Activated CD4-positive, alpha-beta T cell treated with anti-CD3 and anti-CD28 coated beads for 36 hours (primary cell): ENCODE results near the gene MRFAP1L1. TPM values are rescaled to one million over a fixed set of nuclear protein-coding genes. Genes with fewer than 3 reads are reported as not detected.
"Not testable (repeated sequence)": the region's sequence is repeated elsewhere in the genome, so short reads cannot be mapped to it uniquely, and the experiment has no call there.

ENCODE experiments used
- ATAC-seq: fragments of 200-7000 bp; cut with Tn5 transposase; one replicate; pipeline ENCODE4 v1.10.0; 2021; ENCODE audit warnings: mild to moderate bottlenecking, moderate library complexity
- CTCF ChIA-PET: fragments of 350-600 bp; sonication (Branson Sonifier 250); formaldehyde crosslinking; loops from one replicate; lab custom pipeline; 2021; ENCODE audit warnings: antibody characterized with exemption; lab: Charles Lee
- POLR2A ChIA-PET: fragments of 350-600 bp; sonication (Branson Sonifier 250); formaldehyde crosslinking; loops from one replicate; lab custom pipeline; 2021; ENCODE audit warnings: antibody characterized with exemption, inconsistent platforms; lab: Charles Lee
- DNase-seq: peaks from one replicate; pipeline ENCODE4 v3.0.0-alpha.2; 2020
- H3K27ac Mint-ChIP-seq: one replicate; pipeline ENCODE4 v1.8.0; 2021; ENCODE audit warnings: mixed read lengths
- H3K27me3 Mint-ChIP-seq: one replicate; pipeline ENCODE4 v1.8.0; 2021; ENCODE audit warnings: mixed read lengths
- H3K36me3 Mint-ChIP-seq: one replicate; pipeline ENCODE4 v1.8.0; 2021; ENCODE audit warnings: low read depth, mixed read lengths
- H3K4me1 Mint-ChIP-seq: one replicate; pipeline ENCODE4 v1.8.0; 2021; ENCODE audit warnings: mixed read lengths
- H3K4me3 Mint-ChIP-seq: one replicate; pipeline ENCODE4 v1.8.0; 2021; ENCODE audit warnings: mild to moderate bottlenecking, moderate library complexity, mixed read lengths
- H3K9me3 Mint-ChIP-seq: one replicate; pipeline ENCODE4 v1.8.0; 2021; ENCODE audit warnings: low read depth, mixed read lengths
- intact Hi-C, 2 experiments: fragments of 100-400 bp; cut with DNase I in 1 of 2; cut with micrococcal nuclease in 1 of 2; formaldehyde crosslinking; loops; one replicate each; pipeline versions ENCODE4 v1.14.2 to v1.15.1; 2022 to 2024; cut with DNase I, micrococcal nuclease
- total RNA-seq, 2 experiments: library from RNA; stranded (reverse); gene quantifications; one replicate each; pipeline ENCODE4 v1.2.3, GENCODE V29; 2021

Gene MRFAP1L1
- total RNA-seq, 2 experiments from 2014 or later, result 36.4 to 45.0 TPM

DNA sequence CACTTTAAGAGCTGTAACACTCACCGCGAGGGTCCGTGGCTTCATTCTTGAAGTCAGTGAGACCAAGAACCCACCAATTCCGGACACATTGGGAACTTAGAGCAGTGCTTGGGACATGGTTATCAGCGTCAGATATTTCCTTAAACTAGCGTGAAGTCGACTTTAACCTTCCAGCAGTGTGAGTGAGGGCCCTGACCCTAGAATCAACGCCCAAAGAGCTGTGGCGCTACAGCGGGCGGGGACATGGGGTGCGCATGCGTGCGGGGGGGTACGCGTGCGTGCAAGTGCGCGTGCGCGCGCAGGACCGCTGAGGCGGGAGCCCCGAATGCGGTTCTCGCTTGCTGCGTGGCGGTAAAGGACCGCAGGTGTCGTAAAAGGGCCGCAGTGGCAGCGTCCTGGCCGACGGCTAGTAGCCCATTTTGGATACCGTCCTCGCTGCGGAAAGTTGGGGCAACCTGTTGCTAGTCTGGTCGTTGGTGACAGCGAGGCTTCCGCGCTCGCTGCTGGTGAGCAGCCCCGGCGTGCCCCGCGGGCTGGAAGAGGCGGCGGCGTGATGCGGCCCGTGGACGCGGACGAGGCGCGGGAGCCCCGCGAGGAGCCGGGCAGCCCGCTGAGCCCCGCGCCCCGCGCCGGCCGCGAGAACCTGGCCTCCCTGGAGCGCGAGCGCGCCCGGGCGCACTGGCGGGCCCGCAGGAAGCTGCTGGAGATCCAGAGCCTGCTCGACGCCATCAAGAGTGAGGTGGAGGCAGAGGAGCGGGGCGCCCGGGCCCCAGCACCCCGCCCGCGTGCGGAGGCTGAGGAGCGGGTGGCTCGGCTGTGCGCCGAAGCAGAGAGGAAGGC is 35.8 kb downstream of the MRFAP1L1 start:
- peak overlapping the region; percentile 93 for H3K4me3 Mint-ChIP-seq
- ChIA-PET POLR2A (interaction anchor here (0.5 to 3.9 kb wide), 21 partner anchors 10 to 1282 kb away, joined by 3 to 42 read pairs (median 6); partner anchors contain the start of genes BLOC1S4, GRPEL1, MAN2B2 and MRFAP1), CTCF (interaction anchor here (0.7 to 3.6 kb wide), 25 partner anchors 10 to 397 kb away, joined by 3 to 44 read pairs (median 6); partner anchors contain the start of genes BLOC1S4, GRPEL1, MRFAP1 and MRFAP1L1)
- H3K36me3 Mint-ChIP-seq, result peaks cover 40% of the 10 kb centered on the region
- intact Hi-C loops, result loop anchor here (1.0 to 2.0 kb wide), 12 partner anchors 15 to 394 kb away; partner anchors contain the start of genes BLOC1S4 (in 2 of the 2), MRFAP1 (in 2 of the 2), MRFAP1L1 (in 2 of the 2) and GRPEL1 (in 1 of the 2)
- H3K27ac Mint-ChIP-seq, result peak overlapping the region; percentile 99
- no peaks in the 10 kb centered on the region for H3K9me3 Mint-ChIP-seq
- H3K4me1 Mint-ChIP-seq, result peaks cover 40% of the 10 kb centered on the region
- H3K27me3 Mint-ChIP-seq, result no peaks in the 10 kb centered on the region
- DNase-seq (peak; percentile 96), ATAC-seq (peak; percentile 77)

DNA sequence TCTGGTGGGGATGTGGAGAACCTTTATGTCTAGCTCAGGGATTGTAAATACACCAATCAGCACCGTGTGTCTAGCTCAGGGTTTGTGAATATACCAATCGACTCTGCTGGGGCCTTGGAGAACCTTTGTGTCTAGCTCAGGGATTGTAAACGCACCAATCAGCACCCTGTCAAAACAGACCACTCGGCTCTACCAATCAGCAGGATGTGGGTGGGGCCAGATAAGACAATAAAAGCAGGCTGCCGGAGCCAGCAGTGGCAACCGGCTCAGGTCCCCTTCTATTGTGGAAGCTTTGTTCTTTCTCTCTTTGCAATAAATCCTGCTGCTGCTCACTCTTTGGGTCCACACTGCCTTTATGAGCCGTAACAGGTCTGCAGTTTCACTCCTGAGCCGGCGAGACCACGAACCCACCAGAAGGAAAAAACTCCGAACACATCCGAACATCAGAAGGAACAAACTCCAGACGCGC is 36.4 kb downstream of the MRFAP1L1 start:
- CTCF ChIA-PET, result interaction anchor here (1.0 to 3.6 kb wide), 8 partner anchors 10 to 397 kb away, joined by 4 to 44 read pairs (median 6); partner anchors contain the start of genes MRFAP1 and MRFAP1L1
- intact Hi-C loops, result loop anchor here (1.0 kb wide), 1 partner anchor 33 kb away; the partner anchor contains the start of gene MRFAP1 (in 2 of the 2)
- DNase-seq, result peak; percentile 72
- H3K9me3 Mint-ChIP-seq, H3K27me3 Mint-ChIP-seq: not testable (repeated sequence)
- POLR2A ChIA-PET, result interaction anchor here (0.6 to 3.9 kb wide), 14 partner anchors 10 to 395 kb away, joined by 3 to 42 read pairs (median 8); partner anchors contain the start of genes GRPEL1, MAN2B2, MRFAP1 and MRFAP1L1
- Mint-ChIP-seq H3K36me3 (peaks cover 34% of the 10 kb centered on the region), H3K4me3 (peak overlapping the region; percentile 93), H3K4me1 (peaks cover 38% of the 10 kb centered on the region), H3K27ac (peak overlapping the region; percentile 99)
- ATAC-seq, result peak; percentile 37

DNA sequence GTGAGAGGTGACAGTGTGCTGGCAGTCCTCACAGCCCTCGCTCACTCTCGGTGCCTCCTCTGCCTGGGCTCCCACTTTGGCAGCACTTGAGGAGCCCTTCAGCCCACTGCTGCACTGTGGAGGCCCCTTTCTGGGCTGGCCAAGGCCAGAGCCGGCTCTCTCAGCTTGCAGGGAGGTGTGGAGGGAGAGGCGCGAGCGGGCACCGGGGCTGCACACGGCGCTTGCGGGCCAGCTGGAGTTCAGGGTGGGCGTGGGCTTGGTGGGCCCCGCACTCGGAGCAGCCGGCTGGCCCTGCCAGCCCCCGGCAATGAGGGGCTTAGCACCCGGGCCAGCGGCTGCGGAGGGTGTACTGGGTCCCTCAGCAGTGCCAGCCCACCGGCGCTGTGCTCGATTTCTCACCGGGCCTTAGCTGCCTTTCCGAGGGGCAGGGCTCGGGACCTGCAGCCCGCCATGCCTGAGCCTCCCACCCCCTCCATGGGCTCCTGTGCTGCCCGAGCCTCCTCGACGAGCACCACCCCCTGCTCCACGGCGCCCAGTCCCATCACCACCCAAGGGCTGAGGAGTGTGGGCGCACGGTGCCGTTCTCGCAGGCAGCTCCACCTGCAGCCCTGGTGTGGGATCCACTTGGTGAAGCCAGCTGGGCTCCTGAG is 37.0 kb downstream of the MRFAP1L1 start:
- peaks cover 31% of the 10 kb centered on the region for H3K36me3 Mint-ChIP-seq
- intact Hi-C loops, result loop anchor here (1.0 kb wide), 1 partner anchor 32 kb away; the partner anchor contains the start of gene MRFAP1 (in 2 of the 2)
- not testable (repeated sequence) for H3K4me3 Mint-ChIP-seq, DNase-seq, H3K27me3 Mint-ChIP-seq, ATAC-seq, H3K9me3 Mint-ChIP-seq
- POLR2A ChIA-PET, result interaction anchor here (0.6 to 3.9 kb wide), 10 partner anchors 10 to 395 kb away, joined by 3 to 42 read pairs (median 8); partner anchors contain the start of genes GRPEL1, MAN2B2, MRFAP1 and MRFAP1L1
- CTCF ChIA-PET, result interaction anchor here (1.0 to 3.6 kb wide), 6 partner anchors 9 to 48 kb away, joined by 4 to 39 read pairs (median 6); partner anchors contain the start of genes MRFAP1 and MRFAP1L1
- peak overlapping the region; percentile 99 for H3K27ac Mint-ChIP-seq
- peaks cover 36% of the 10 kb centered on the region for H3K4me1 Mint-ChIP-seq

DNA sequence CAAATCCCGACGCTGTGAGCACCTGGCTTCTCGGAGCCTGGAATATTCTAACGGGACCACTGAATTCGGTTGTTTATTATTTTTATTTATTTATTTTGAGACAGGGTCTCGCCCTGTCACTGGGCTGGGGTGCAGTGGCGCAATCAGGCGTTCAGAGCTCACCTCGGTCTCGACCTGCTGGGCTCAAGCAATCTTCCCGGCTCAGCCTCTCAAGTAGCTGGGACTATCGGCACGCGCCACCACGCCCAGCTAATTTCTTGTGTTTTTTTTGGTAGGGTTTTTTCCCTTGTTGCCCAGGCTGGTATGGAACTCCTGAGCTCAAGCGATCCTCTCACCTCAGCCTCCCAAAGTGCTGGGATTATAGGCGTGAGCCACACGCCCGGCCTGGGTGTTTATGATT is 37.5 kb downstream of the MRFAP1L1 start:
- ATAC-seq (no peak), DNase-seq (no peak)
- intact Hi-C loops, result no loop called here
- H3K9me3 Mint-ChIP-seq, result no peaks in the 10 kb centered on the region
- POLR2A ChIA-PET, result no interaction called here
- H3K4me1 Mint-ChIP-seq, result peaks cover 30% of the 10 kb centered on the region
- no peak overlapping the region for H3K4me3 Mint-ChIP-seq
- H3K27ac Mint-ChIP-seq, result no peak overlapping the region
- H3K27me3 Mint-ChIP-seq, result no peaks in the 10 kb centered on the region
- peaks cover 25% of the 10 kb centered on the region for H3K36me3 Mint-ChIP-seq
- CTCF ChIA-PET, result interaction anchor here (0.8 to 1.7 kb wide), 2 partner anchors 31 to 45 kb away, joined by 3 to 8 read pairs; no protein-coding TSS in a partner anchor

DNA sequence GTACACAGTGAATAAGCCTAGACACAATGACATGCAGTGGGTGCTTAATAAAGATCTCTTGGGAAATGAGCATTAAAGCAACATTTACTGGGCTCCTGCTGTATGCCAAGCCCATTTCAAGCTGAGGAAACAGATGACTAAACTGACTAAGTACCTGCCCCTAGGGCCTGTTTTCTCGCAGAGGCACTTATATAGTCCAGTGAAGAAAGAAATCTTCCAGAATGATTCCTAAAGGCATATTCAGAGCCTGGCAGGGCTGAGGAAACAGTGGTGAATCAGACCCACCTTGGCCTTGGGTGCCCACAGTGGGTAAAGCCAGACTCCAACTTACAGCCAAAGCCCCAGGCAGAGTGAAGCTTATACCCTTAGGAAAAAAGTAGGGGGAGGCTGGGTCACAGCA is 38.0 kb downstream of the MRFAP1L1 start:
- POLR2A ChIA-PET, result no interaction called here
- no peaks in the 10 kb centered on the region for H3K9me3 Mint-ChIP-seq
- no peak for ATAC-seq
- H3K36me3 Mint-ChIP-seq, result peaks cover 21% of the 10 kb centered on the region
- no peak overlapping the region for H3K4me3 Mint-ChIP-seq
- peaks cover 25% of the 10 kb centered on the region for H3K4me1 Mint-ChIP-seq
- no peak for DNase-seq
- intact Hi-C loops, result no loop called here
- CTCF ChIA-PET, result interaction anchor here (0.8 kb wide), 1 partner anchor 31 kb away, joined by 3 read pairs; no protein-coding TSS in a partner anchor
- no peaks in the 10 kb centered on the region for H3K27me3 Mint-ChIP-seq
- no peak overlapping the region for H3K27ac Mint-ChIP-seq

DNA sequence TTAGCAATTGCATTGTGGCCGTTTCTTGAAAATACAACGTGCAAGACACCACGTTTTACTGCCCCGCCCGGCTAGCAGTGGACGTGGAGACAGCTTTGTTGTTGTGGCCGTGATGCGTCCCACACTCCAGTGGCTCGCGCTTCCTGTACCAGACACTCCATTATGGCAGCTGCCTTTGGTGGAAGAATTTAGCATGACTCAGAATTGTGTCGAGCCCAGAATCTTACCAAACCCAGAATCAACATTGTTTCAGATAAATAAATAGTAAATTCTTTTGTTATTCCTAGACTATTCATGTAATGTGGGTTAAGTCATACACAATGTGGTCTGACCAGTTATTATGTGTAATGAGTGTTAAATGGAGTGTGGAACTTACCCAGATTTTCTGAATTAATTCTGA is 41.3 kb downstream of the MRFAP1L1 start:
- H3K4me3 Mint-ChIP-seq, result no peak overlapping the region
- intact Hi-C loops, result no loop called here
- ChIA-PET POLR2A (no interaction called here), CTCF (no interaction called here)
- H3K27me3 Mint-ChIP-seq, result peaks cover 6% of the 10 kb centered on the region
- no peak for DNase-seq
- no peak for ATAC-seq
- no peak overlapping the region for H3K27ac Mint-ChIP-seq
- H3K36me3 Mint-ChIP-seq, result no peaks in the 10 kb centered on the region
- H3K9me3 Mint-ChIP-seq, result no peaks in the 10 kb centered on the region
- H3K4me1 Mint-ChIP-seq, result peaks cover 4% of the 10 kb centered on the region

DNA sequence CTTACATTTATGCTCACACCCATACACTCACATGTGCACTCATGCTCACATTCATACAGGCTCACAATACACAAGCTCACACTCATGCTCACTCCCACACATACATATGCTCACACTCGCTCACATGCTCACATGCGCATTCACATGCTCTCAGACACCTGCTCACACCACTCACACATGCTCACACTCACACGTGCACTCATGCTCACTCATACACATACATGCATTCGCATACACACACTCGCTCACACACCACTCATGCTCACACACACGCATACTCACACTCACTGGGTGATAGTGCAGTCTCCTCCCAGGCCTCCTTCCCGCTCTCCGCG is 44.4 kb downstream of the MRFAP1L1 start:
- intact Hi-C loops, result no loop called here
- no peak for DNase-seq

DNA sequence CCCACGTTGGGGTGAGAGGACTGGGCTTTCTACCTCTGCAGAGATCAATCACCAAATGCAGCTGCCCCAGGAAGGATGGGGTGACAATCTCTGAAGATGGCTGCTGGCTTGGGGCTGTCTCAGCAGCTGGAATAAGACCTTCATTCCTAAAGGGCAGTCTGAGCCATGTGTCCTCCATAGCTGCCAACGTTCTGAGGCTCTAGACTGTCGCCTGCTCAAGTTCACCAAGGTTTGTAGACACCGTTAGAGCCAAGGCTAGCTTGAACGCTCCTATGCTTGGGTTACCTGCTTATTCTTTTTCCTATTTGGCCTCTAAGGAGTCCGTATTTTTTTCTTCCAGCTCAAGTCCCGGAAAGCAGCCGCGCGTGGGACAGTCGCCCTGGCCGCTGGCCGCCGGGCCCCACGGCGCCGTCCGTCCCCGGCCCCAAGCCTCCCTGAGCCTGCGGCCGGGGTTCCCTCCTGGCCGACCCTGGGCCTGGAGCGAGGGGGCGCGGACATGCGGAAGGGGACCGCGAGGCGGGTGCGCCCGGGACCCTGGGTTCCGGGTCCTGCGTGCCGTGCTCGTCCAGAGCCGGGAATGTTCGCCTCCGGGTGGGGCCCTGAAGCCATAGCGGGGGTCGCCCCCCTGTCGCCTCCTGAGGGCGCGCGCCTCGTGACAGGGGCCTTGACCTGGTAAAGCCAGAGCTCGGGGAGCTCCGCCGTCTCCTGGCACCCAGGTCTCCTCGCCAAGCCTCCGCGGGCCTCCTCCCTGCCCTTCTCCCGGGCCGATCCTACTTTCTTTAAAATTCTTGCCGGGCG is 45.9 kb downstream of the MRFAP1L1 start:
- Mint-ChIP-seq H3K27me3 (peaks cover 24% of the 10 kb centered on the region), H3K36me3 (no peaks in the 10 kb centered on the region), H3K9me3 (no peaks in the 10 kb centered on the region), H3K4me3 (no peak overlapping the region), H3K27ac (no peak overlapping the region), H3K4me1 (peaks cover 9% of the 10 kb centered on the region)
- intact Hi-C loops, result no loop called here
- DNase-seq (no peak), ATAC-seq (no peak)
- ChIA-PET POLR2A (interaction anchor here (0.6 to 1.6 kb wide), 3 partner anchors 10 to 256 kb away, joined by 3 to 6 read pairs (median 4); a partner anchor contains a TSS), CTCF (interaction anchor here (1.0 to 1.9 kb wide), 7 partner anchors 9 to 44 kb away, joined by 3 to 6 read pairs (median 5); no protein-coding TSS in a partner anchor)

More for the DNA sequence above, 44.4 kb downstream of the MRFAP1L1 start:
- ChIA-PET CTCF (no interaction called here), POLR2A (no interaction called here)
- Mint-ChIP-seq H3K27ac (no peak overlapping the region), H3K36me3 (no peaks in the 10 kb centered on the region), H3K27me3 (peaks cover 20% of the 10 kb centered on the region), H3K9me3 (no peaks in the 10 kb centered on the region), H3K4me1 (no peaks in the 10 kb centered on the region), H3K4me3 (no peak overlapping the region)
- no peak for ATAC-seq

DNA sequence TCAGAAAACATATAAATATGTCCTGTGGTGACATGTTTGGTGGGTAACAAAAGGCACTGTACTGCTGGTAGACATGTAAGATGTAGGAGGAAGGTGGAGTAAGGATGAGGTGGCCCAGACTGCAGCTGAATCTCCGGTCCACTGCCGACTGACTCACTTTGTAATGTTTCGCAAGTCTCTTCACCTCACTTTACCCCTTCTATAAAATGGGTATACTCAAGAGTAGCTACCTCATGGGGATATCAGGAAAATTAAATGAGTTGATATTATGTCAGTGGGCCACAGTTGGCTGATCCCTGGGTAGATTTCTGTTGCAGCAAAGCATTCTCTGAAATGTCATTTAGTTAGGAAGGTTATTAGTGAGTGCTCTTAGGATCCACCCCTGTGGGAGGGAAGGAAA is 47.1 kb downstream of the MRFAP1L1 start:
- POLR2A ChIA-PET, result interaction anchor here (1.6 kb wide), 1 partner anchor 11 kb away, joined by 6 read pairs; a partner anchor contains a TSS
- Mint-ChIP-seq H3K4me3 (no peak overlapping the region), H3K9me3 (no peaks in the 10 kb centered on the region), H3K27ac (no peak overlapping the region), H3K4me1 (peaks cover 12% of the 10 kb centered on the region), H3K27me3 (peaks cover 24% of the 10 kb centered on the region), H3K36me3 (no peaks in the 10 kb centered on the region)
- CTCF ChIA-PET, result interaction anchor here (1.3 to 1.9 kb wide), 2 partner anchors 8 to 20 kb away, joined by 3 to 6 read pairs; no protein-coding TSS in a partner anchor
- ATAC-seq (no peak), DNase-seq (no peak)
- intact Hi-C loops, result no loop called here

DNA sequence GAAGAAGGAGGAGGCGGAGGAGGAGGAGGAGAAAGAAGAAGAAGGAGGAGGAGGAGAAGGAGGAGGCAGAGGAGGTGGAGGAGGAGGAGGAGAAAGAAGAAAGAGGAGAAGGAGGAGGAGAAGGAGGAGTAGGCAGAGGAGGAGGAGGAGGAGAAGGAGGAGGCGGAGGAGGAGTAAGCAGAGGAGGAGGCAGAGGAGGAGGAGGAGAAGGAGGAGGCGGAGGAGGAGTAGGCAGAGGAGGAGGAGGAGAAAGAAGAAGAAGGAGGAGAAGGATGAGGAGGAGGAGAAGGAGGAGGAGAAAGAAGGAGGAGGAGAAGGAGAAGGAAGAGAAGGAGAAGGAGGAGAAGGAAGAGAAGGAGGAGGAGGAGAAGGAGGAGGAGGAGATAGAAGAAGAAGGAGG is 49.2 kb downstream of the MRFAP1L1 start:
- intact Hi-C loops, result no loop called here
- no peaks in the 10 kb centered on the region for H3K36me3 Mint-ChIP-seq

More for the DNA sequence above, 49.2 kb downstream of the MRFAP1L1 start:
- CTCF ChIA-PET, result interaction anchor here (0.7 kb wide), 1 partner anchor 13 kb away, joined by 3 read pairs; no protein-coding TSS in a partner anchor
- POLR2A ChIA-PET, result interaction anchor here (3.3 kb wide), 1 partner anchor 13 kb away, joined by 13 read pairs; a partner anchor contains a TSS
- Mint-ChIP-seq H3K27me3 (peaks cover 24% of the 10 kb centered on the region), H3K9me3 (no peaks in the 10 kb centered on the region), H3K4me1 (peaks cover 12% of the 10 kb centered on the region), H3K27ac (no peak overlapping the region), H3K4me3 (no peak overlapping the region)
- DNase-seq (no peak), ATAC-seq (no peak)
